ENCODE measurements around the gene NTN1. TPM values are rescaled to one million over a fixed set of nuclear protein-coding genes. Genes with fewer than 3 reads are reported as not detected.

Gene NTN1
- total and polyA plus RNA-seq, 2 of the 4 experiments (the other 2 are of a cell fraction) = under 0.01 to 0.07 TPM

GRCh38 chr17:9287306-9287705 is 266.0 kb downstream of the NTN1 start:
- ChIA-PET CTCF (no interaction called here), POLR2A (ENCODE audit: unreplicated experiment) (no interaction called here)
- intact Hi-C loops (cut with micrococcal nuclease) = no loop called here
- H3K18ac ChIP-seq (ENCODE audit: low read depth, low read length) = no peak overlapping the region
- H3K4me3 ChIP-seq (ENCODE audit: insufficient read depth, low read depth, low read length) = no peak overlapping the region
- H2AFZ ChIP-seq (replicated peaks; ENCODE audit: low read length, poor library complexity) = no peak overlapping the region
- H3K27me3 ChIP-seq (ENCODE audit: control insufficient read depth, insufficient read depth, low read length) = no peaks in the 10 kb centered on the region
- H3K56ac ChIP-seq (ENCODE audit: extremely low read depth, insufficient read depth, low read length) = no peak overlapping the region
- no peaks in the 10 kb centered on the region for H3K79me1 ChIP-seq (ENCODE audit: low read depth in 1 of 2, low read length in 2 of 2)
- H2BK5ac ChIP-seq (ENCODE audit: low read depth, low read length, poor library complexity, severe bottlenecking) = no peak overlapping the region
- DNase-seq = no peak
- no peak overlapping the region for H3K23ac ChIP-seq (ENCODE audit: low read depth, low read length)
- WGBS, 2 experiments (ENCODE audit: extremely low coverage in 2 of 2, insufficient read length in 1 of 2) = no CpG with 5 or more reads among the region's 2 CpGs
- no peak overlapping the region for H2BK120ac ChIP-seq (ENCODE audit: low read depth, low read length)
- no peaks in the 10 kb centered on the region for H3K36me3 ChIP-seq (ENCODE audit: control insufficient read depth, insufficient read depth, low read length)
- dilution Hi-C loops (cut with HindIII; ENCODE audit: low sequenced_read_pairs, unreplicated experiment) = no loop called here
- H4K5ac ChIP-seq (ENCODE audit: low read depth, low read length) = no peak overlapping the region
- H4K91ac ChIP-seq (ENCODE audit: insufficient read depth, low read depth, low read length) = no peak overlapping the region
- TF ChIP-seq SMC3 (IDR thresholded peaks at IDR 0.05; ENCODE audit: low read depth, low read length) = no peak
- no peak for TF ChIP-seq MAFK (IDR thresholded peaks at IDR 0.05; ENCODE audit: low read depth, low read length)
- no peak for TF ChIP-seq BHLHE40 (IDR thresholded peaks at IDR 0.05; ENCODE audit: low read depth, low read length)
- no peak for TF ChIP-seq FOS (IDR thresholded peaks at IDR 0.05; ENCODE audit: low read depth, low read length)
- no peak for TF ChIP-seq RCOR1 (IDR thresholded peaks at IDR 0.05; ENCODE audit: insufficient replicate concordance, low read length)
- no peak for TF ChIP-seq CHD1 (IDR thresholded peaks at IDR 0.05; ENCODE audit: low read depth, low read length)
- TF ChIP-seq NFE2L2 (IDR thresholded peaks at IDR 0.05; ENCODE audit: low read depth, low read length) = no peak
- TF ChIP-seq MAZ (IDR thresholded peaks at IDR 0.05; ENCODE audit: borderline replicate concordance, low read depth, low read length) = no peak
- TF ChIP-seq MXI1 (IDR thresholded peaks at IDR 0.05; ENCODE audit: borderline replicate concordance, low read depth, low read length) = no peak
- no peak for TF ChIP-seq CEBPB (IDR thresholded peaks at IDR 0.05; ENCODE audit: low read depth, low read length)
- no peak for TF ChIP-seq ELK1 (IDR thresholded peaks at IDR 0.05; ENCODE audit: borderline replicate concordance, low read depth, low read length)
- TF ChIP-seq RAD21 (IDR thresholded peaks at IDR 0.05; ENCODE audit: low read length) = no peak
- no peak for TF ChIP-seq RFX5 (IDR thresholded peaks at IDR 0.05; ENCODE audit: low read depth, low read length)
- no peak for TF ChIP-seq CTCF (conservative IDR thresholded peaks at IDR 0.05; ENCODE audit: low read depth, low read length)
- no peak for TF ChIP-seq USF2 (IDR thresholded peaks at IDR 0.05; ENCODE audit: low read depth, low read length)
- H3K27ac ChIP-seq (ENCODE audit: insufficient read depth, low read length) = no peak overlapping the region
- H3K4me1 ChIP-seq (ENCODE audit: control insufficient read depth, insufficient read depth, low read length) = peaks cover 4% of the 10 kb centered on the region; the same call in 1 of the 2 replicates
- in situ Hi-C loops (cut with MboI; ENCODE audit: low sequenced_read_pairs) = no loop called here
- no peak overlapping the region for H3K9ac ChIP-seq (ENCODE audit: low read depth, low read length)
- no peaks in the 10 kb centered on the region for H4K20me1 ChIP-seq (ENCODE audit: insufficient read depth, low read length)
- no peak overlapping the region for H2BK15ac ChIP-seq (ENCODE audit: low read depth, low read length)
- no peak overlapping the region for H3K4ac ChIP-seq (ENCODE audit: low read depth, low read length)
- H4K8ac ChIP-seq (ENCODE audit: low read depth in 2 of 2, low read length in 2 of 2) = no peak overlapping the region
- no peak overlapping the region for H3K14ac ChIP-seq (replicated peaks; ENCODE audit: low read depth, low read length)
- H3K4me2 ChIP-seq (ENCODE audit: low read depth, low read length) = no peak overlapping the region
- H2BK20ac ChIP-seq (ENCODE audit: low read depth, low read length) = no peak overlapping the region
- BruUV-seq (replicated peaks) = no TSS peak
- no peak overlapping the region for H2AK9ac ChIP-seq (replicated peaks; ENCODE audit: low read depth, low read length, poor library complexity)
- H3K9me1 ChIP-seq (ENCODE audit: insufficient read depth, low read length) = no peaks in the 10 kb centered on the region
- no peaks in the 10 kb centered on the region for H3K9me3 ChIP-seq (ENCODE audit: control insufficient read depth, insufficient read depth, low read length)
- ATAC-seq (ENCODE audit: low read depth) = no peak
- H2AK5ac ChIP-seq (ENCODE audit: low read depth, low read length) = no peak overlapping the region
